ENCODE results near the gene ABCC1. TPM values are rescaled to one million over a fixed set of nuclear protein-coding genes. Genes with fewer than 3 reads are reported as not detected.

ABCC1 gene
- total and polyA plus RNA-seq, 2 of the 8 experiments (the other 6 are each of a cell fraction or from before 2014, with no cell fraction given): 42.6 to 66.8 TPM

DNA sequence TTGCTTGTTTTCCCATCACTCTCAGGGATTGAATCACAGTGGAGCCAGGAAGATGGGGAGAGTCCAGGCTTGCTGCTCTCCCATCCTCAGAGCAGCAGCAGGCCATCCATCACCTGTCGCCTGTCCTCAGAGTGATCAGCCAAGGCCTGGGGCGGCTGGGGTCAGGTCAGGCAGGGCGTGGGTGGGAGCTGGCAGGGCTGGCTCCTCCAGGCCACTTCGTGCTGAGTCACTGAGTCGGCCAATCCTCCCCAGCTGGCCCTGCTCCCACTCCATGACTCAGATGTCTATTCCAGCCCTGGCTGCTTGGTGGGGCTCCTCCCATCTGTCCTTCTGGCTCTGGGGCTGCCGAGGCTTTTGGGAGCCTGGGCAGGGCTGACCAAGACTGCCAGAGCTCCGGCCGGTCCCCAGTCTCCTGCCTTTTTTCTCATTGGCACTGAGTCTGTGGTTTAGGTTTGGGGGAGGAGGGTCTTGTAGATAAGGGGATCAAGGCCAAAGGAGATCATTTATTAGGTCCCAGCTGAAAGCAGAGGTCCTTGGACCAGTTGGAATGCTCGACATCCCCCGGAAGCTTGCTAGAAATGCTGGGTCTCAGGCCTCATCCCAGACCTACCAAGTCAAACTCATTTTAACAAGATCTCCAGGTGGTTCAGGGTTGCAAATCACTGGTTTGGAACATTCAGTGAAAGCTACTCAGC is 72.7 kb downstream of the ABCC1 start:
- Histone ChIP-seq H3K23me2 (ENCODE audit: low read depth, low read length) (no peaks in the 10 kb centered on the region), H3K18ac (ENCODE audit: extremely low read depth, low read length) (no peak overlapping the region), H3K9me3 (ENCODE audit: insufficient read depth in 2 of 2, low read depth in 1 of 2, low read length in 1 of 2) (no peaks in the 10 kb centered on the region), H3K36me3 (ENCODE audit: control insufficient read depth in 2 of 4, insufficient read depth in 4 of 4, low read length in 3 of 4) (peaks cover 0 to 23% (median 10%) of the 10 kb centered on the region in 4 experiments; a peak in 6 of 8 replicates), H4K5ac (ENCODE audit: insufficient read length, low read depth, low read length) (no peak overlapping the region), H3K4me1 (replicated peaks in 1 of 4; ENCODE audit: control insufficient read depth in 3 of 4, insufficient read depth in 4 of 4, low read length in 3 of 4) (no peaks in the 10 kb centered on the region; a peak in 1 of 7 replicates), H2BK5ac (ENCODE audit: low read depth, low read length) (peak overlapping the region; percentile 81; the same call in 1 of the 2 replicates), H3K27ac (ENCODE audit: low read depth, low read length) (peak overlapping the region; percentile 19; the same call in 1 of the 2 replicates), H2BK15ac (ENCODE audit: low read length) (no peak overlapping the region), H4K8ac (ENCODE audit: extremely low read depth, insufficient read depth, low read length) (no peak overlapping the region), H3K9ac (replicated peaks in 1 of 4; ENCODE audit: extremely low read depth in 1 of 4, low read depth in 3 of 4, low read length in 3 of 4) (no peak overlapping the region), H3K56ac (replicated peaks; ENCODE audit: insufficient read length, low read depth, low read length) (no peak overlapping the region), H3K14ac (ENCODE audit: insufficient read length) (no peak overlapping the region), H2BK20ac (ENCODE audit: low read length) (no peak overlapping the region), H2AFZ (ENCODE audit: low read length) (no peak overlapping the region), H4K91ac (replicated peaks; ENCODE audit: insufficient read length, low read length) (no peak overlapping the region), H3K4ac (replicated peaks; ENCODE audit: insufficient read length, low read depth, low read length) (no peak overlapping the region), H4K20me1 (replicated peaks in 1 of 2; ENCODE audit: control insufficient read depth in 1 of 2, insufficient read depth in 2 of 2, low read length in 2 of 2) (peaks cover 10 to 13% of the 10 kb centered on the region in 2 experiments), H3K27me3 (replicated peaks in 1 of 4; ENCODE audit: control insufficient read depth in 3 of 4, extremely low read depth in 1 of 4, insufficient read depth in 3 of 4, low read length in 3 of 4) (no peaks in the 10 kb centered on the region), H2AK5ac (ENCODE audit: low read depth, low read length) (no peak overlapping the region), H3K23ac (ENCODE audit: insufficient read length) (no peak overlapping the region), H3K4me2 (ENCODE audit: insufficient read depth in 1 of 2, low read depth in 2 of 2, low read length in 2 of 2) (no peak overlapping the region), H3K79me1 (ENCODE audit: low read depth, low read length) (peaks cover 2% of the 10 kb centered on the region; the same call in 1 of the 2 replicates), H2BK12ac (ENCODE audit: low read depth, low read length) (peak overlapping the region; percentile 43; the same call in 1 of the 2 replicates), H3K4me3 (ENCODE audit: extremely low read depth in 1 of 4, insufficient read depth in 2 of 4, low read depth in 3 of 4, low read length in 4 of 4) (no peak overlapping the region), H3K79me2 (ENCODE audit: control insufficient read depth in 1 of 2, insufficient read depth in 2 of 2, low read length in 2 of 2) (peaks cover 0 to 10% of the 10 kb centered on the region in 2 experiments; a peak in 2 of 4 replicates), H2BK120ac (replicated peaks; ENCODE audit: low read depth, low read length) (no peak overlapping the region)
- WGBS, 2 experiments (ENCODE audit: extremely low coverage in 1 of 2, insufficient coverage in 1 of 2, insufficient read length in 1 of 2, insufficient replicate concordance in 2 of 2, low coverage in 1 of 2, low lambda C conversion rate in 2 of 2, missing lambda C conversion rate in 1 of 2): 80% methylated on average over 10 of the region's 10 CpGs; no CpG with 5 or more reads in 1 of the 2 experiments
- no peak for TF ChIP-seq HDAC6 (IDR thresholded peaks at IDR 0.05; ENCODE audit: low read depth, low read length)
- peak; percentile 95 for TF ChIP-seq BACH1 (IDR thresholded peaks at IDR 0.05; ENCODE audit: low read length)
- peak; percentile 70; the same call in 1 of the 2 replicates for TF ChIP-seq MAFK (IDR thresholded peaks at IDR 0.05; ENCODE audit: low read depth, low read length)
- FAIRE-seq (no peak), DNase-seq (ENCODE audit: low read depth in 1 of 2, low spot score in 2 of 2) (no peak)
- POLR2A ChIA-PET (ENCODE audit: partially characterized antibody): interaction anchor here (1.2 to 1.4 kb wide), 3 partner anchors 9 to 17 kb away, joined by 3 to 6 read pairs (median 5); no protein-coding TSS in a partner anchor
- CTCF ChIA-PET (ENCODE audit: partially characterized antibody): no interaction called here
